GM12878 (cell line): ENCODE data around the gene RPL27. TPM values are rescaled to one million over a fixed set of nuclear protein-coding genes. Genes with fewer than 3 reads are reported as not detected.
"Not testable (repeated sequence)": the region's sequence is repeated elsewhere in the genome, so short reads cannot be mapped to it uniquely, and the experiment has no call there.

ENCODE experiments used
- ATAC-seq: fragments of 200-7000 bp; cut with Tn5 transposase; 3 replicates; pipeline ENCODE4 v1.9.1; 2020; ENCODE audit warnings: mild to moderate bottlenecking, moderate library complexity
- BruUV-seq: library from RNA; stranded (reverse); fragments of 400-500 nt; replicated peaks from 2 replicates; lab custom pipeline; 2021; lab: Mats Ljungman, UMichigan
- CTCF ChIA-PET: fragments of 300-600 bp; sonication (Branson Sonifier 250); formaldehyde crosslinking; extraction: SDS; loops from one replicate; lab custom pipeline; 2021; ENCODE audit warnings: inconsistent platforms; lab: Yijun Ruan, JAX
- POLR2A ChIA-PET: fragments of 350-600 bp; formaldehyde crosslinking; extraction: SDS; loops from one replicate; lab custom pipeline; 2021; ENCODE audit warnings: inconsistent platforms; lab: Charles Lee
- RAD21 ChIA-PET: fragments of 300-600 bp; sonication (Branson Sonifier 250); formaldehyde crosslinking; loops from one replicate; lab custom pipeline; 2023; ENCODE audit warnings: antibody characterized with exemption; ENCODE audit not compliant: unreplicated experiment; lab: Charles Lee
- SMC1A ChIA-PET: fragments of 300-600 bp; sonication (Branson Sonifier 250); formaldehyde crosslinking; loops from one replicate; lab custom pipeline; 2023; ENCODE audit not compliant: unreplicated experiment, uncharacterized antibody; lab: Charles Lee
- DNase-seq: peaks from one replicate; pipeline ENCODE4 v3.0.0-alpha.2; 2011; ENCODE audit warnings: low read depth, low spot score
- FAIRE-seq: peaks from 3 replicates; lab custom pipeline; 2011; peaks lifted over from hg19 to GRCh38; lab: Jason Lieb, UNC
- H2AFZ ChIP-seq: 2 replicates; pipeline ENCODE4 v1.6.0; 2011; ENCODE audit warnings: low read depth, low read length, control low read depth; ENCODE audit not compliant: control insufficient read depth
- H3K27ac ChIP-seq: 2 replicates; pipeline ENCODE4 v1.5.1; 2011; ENCODE audit warnings: control low read depth; ENCODE audit not compliant: control insufficient read depth, insufficient read depth
- H3K27me3 ChIP-seq, 2 experiments: replicated peaks in 1 of 2; 2 replicates each; pipeline versions ENCODE4 v1.6.0 to v1.6.1; 2011; ENCODE audit warnings: low read length in 1 of 2; ENCODE audit not compliant: control insufficient read depth in 2 of 2, insufficient read depth in 2 of 2
- H3K36me3 ChIP-seq, 2 experiments: 2 replicates each; pipeline ENCODE4 v1.5.1; 2011; ENCODE audit warnings: low read length in 1 of 2; ENCODE audit not compliant: control insufficient read depth in 2 of 2, insufficient read depth in 2 of 2
- H3K4me1 ChIP-seq: 2 replicates; pipeline ENCODE4 v1.6.1; 2011; ENCODE audit warnings: mild to moderate bottlenecking, low read length, moderate library complexity, mixed read lengths; ENCODE audit not compliant: control insufficient read depth, insufficient read depth
- H3K4me2 ChIP-seq: 2 replicates; pipeline ENCODE4 v1.6.0; 2011; ENCODE audit warnings: control low read depth; ENCODE audit not compliant: control insufficient read depth, insufficient read depth
- H3K4me3 ChIP-seq: fragments of 200-600 bp; sonication (generic); 2 replicates; pipeline ENCODE4 v1.5.1; 2016
- H3K79me2 ChIP-seq: 2 replicates; pipeline ENCODE4 v1.6.0; 2011; ENCODE audit warnings: low read length; ENCODE audit not compliant: control insufficient read depth, insufficient read depth
- H3K9ac ChIP-seq: 2 replicates; pipeline ENCODE4 v1.8.0; 2011; ENCODE audit warnings: low read length, control low read depth, mixed read lengths; ENCODE audit not compliant: control insufficient read depth, insufficient read depth
- H3K9me3 ChIP-seq: replicated peaks from 3 replicates; pipeline ENCODE4 v1.5.1; 2011; ENCODE audit warnings: mild to moderate bottlenecking, low read length; ENCODE audit not compliant: control insufficient read depth, insufficient read depth
- H4K20me1 ChIP-seq: 2 replicates; pipeline ENCODE4 v1.6.0; 2011; ENCODE audit not compliant: control insufficient read depth, insufficient read depth
- EED ChIP-seq: sonication (generic); IDR thresholded peaks from 2 replicates; pipeline ENCODE4 v1.6.1; 2016; ENCODE audit warnings: antibody characterized with exemption, low read depth
- ELK1 ChIP-seq: IDR thresholded peaks from 2 replicates; pipeline ENCODE4 v1.6.1; 2012; ENCODE audit warnings: low read depth, low read length, improper control_type of control experiment
- ETV6 ChIP-seq, 2 experiments: fragments of 450-650 bp in 1 of 2; IDR thresholded peaks in 1 of 2; conservative IDR thresholded peaks in 1 of 2; 2 replicates each; pipeline ENCODE4 v1.6.1; 2014; ENCODE audit warnings: antibody characterized with exemption in 1 of 2, borderline replicate concordance in 1 of 2, low read depth in 1 of 2, mild to moderate bottlenecking in 1 of 2, moderate library complexity in 1 of 2
- IKZF1 ChIP-seq: fragments of 450-650 bp; conservative IDR thresholded peaks from 2 replicates; pipeline ENCODE4 v1.6.1; 2017; ENCODE audit warnings: antibody characterized with exemption, mild to moderate bottlenecking
- IKZF2 ChIP-seq, 2 experiments: fragments of 450-650 bp; IDR thresholded peaks; 2 replicates each; pipeline ENCODE4 v1.6.1; 2017; ENCODE audit warnings: mild to moderate bottlenecking in 2 of 2, moderate library complexity in 2 of 2
- SRF ChIP-seq, 2 experiments: IDR thresholded peaks; 2 replicates each; pipeline ENCODE4 v1.6.1; 2011; ENCODE audit warnings: low read depth in 2 of 2, low read length in 2 of 2, mild to moderate bottlenecking in 1 of 2, moderate library complexity in 1 of 2
- TCF12 ChIP-seq: IDR thresholded peaks from 2 replicates; pipeline ENCODE4 v1.6.1; 2011; ENCODE audit warnings: low read depth, mild to moderate bottlenecking, low read length
- WGBS: methylation state at CpG from one replicate; pipeline ENCODE4 v1.1.6; 2016; ENCODE audit warnings: low lambda C conversion rate; ENCODE audit not compliant: insufficient replicate concordance, insufficient coverage; ENCODE audit errors: missing lambda C conversion rate; 5-methylcytosine and 5-hydroxymethylcytosine counted together
- in situ Hi-C: fragments of 300-500 bp; cut with MboI; formaldehyde crosslinking; loops from 9 replicates; pipeline ENCODE4 v1.14.3; 2018; ENCODE audit warnings: mixed read lengths
- intact Hi-C: fragments of 100-400 bp; cut with micrococcal nuclease; formaldehyde crosslinking; loops from one replicate; pipeline ENCODE4 v1.14.2; 2022; ENCODE audit not compliant: unreplicated experiment
- polyA plus RNA-seq, 11 experiments: library from polyadenylated mRNA; depleted of rRNA in 4 of 11; unstranded in 6 of 11; stranded (reverse) in 5 of 11; fragments of >200 nt; fragmentation: Nextera tagmentation in 4 of 11; fragmentation: Illumina TruSeq in 1 of 11; extraction: Ambion mirVana in 4 of 11; extraction: Trizol in 1 of 11; gene quantifications; 1 replicate in 1 of 11; 2 replicates in 10 of 11; pipeline versions ENCODE4 v1.2.1 to v1.2.3, GENCODE V29; 2011 to 2016; ENCODE audit warnings: inconsistent platforms in 2 of 11, missing spikeins in 2 of 11, low read depth in 1 of 11
- total RNA-seq, 4 experiments: library from RNA; depleted of rRNA in 3 of 4; stranded (reverse); fragments of >200 nt in 3 of 4; fragmentation: Illumina TruSeq in 1 of 4; extraction: Trizol in 1 of 4; gene quantifications; 2 replicates each; pipeline versions ENCODE4 v1.2.1 to v1.2.3, GENCODE V29; 2013 to 2021
- TF ChIP-seq, protein P1 (sequence below): fragments of 450-650 bp; formaldehyde crosslinking; IDR thresholded peaks from 2 replicates; pipeline ENCODE4 v1.4.0; 2020; ENCODE audit warnings: mild to moderate bottlenecking, moderate library complexity

Gene RPL27
- total and polyA plus RNA-seq, 10 of the 15 experiments (the other 5 are each of a cell fraction or from before 2014, with no cell fraction given): 1,748 to 6,934 (median 3,779) TPM

DNA sequence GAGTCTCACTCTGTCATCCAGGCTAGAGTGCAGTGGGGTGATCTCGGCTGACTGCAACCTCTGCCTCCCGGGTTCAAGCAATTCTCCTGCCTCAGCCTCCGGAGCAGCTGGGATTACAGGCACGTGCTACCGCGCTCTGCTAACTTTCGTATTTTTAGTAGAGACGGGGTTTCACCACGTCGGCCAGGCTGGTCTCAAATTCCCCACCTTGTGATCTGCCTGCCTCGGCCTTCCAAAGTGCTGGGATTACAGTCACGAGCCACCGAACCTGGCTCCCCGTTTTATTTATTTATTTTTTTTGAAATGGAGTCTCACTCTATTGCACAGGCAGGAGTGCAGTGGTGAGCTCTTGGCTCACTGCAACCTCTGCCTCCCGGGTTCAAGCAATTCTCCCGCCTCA is 22.5 kb upstream of the RPL27 start:
- H3K9ac ChIP-seq, intact Hi-C loops, H3K27ac ChIP-seq, FAIRE-seq, H3K79me2 ChIP-seq, H3K36me3 ChIP-seq, H3K9me3 ChIP-seq, ATAC-seq, H2AFZ ChIP-seq, H3K4me1 ChIP-seq, DNase-seq, H3K27me3 ChIP-seq, RAD21 ChIA-PET, BruUV-seq, H4K20me1 ChIP-seq, in situ Hi-C loops, H3K4me3 ChIP-seq, H3K4me2 ChIP-seq: not testable (repeated sequence)
- SMC1A ChIA-PET: interaction anchor here (1.6 kb wide), 1 partner anchor 22 kb away, joined by 5 read pairs; the partner anchor contains the start of gene RPL27
- POLR2A ChIA-PET: interaction anchor here (0.8 to 1.2 kb wide), 2 partner anchors 10 to 12 kb away, joined by 3 read pairs; no protein-coding TSS in a partner anchor
- CTCF ChIA-PET: interaction anchor here (1.0 to 1.6 kb wide), 2 partner anchors 12 to 212 kb away, joined by 3 read pairs; no protein-coding TSS in a partner anchor
- 66% methylated on average over 16 of the region's 16 CpGs for WGBS

DNA sequence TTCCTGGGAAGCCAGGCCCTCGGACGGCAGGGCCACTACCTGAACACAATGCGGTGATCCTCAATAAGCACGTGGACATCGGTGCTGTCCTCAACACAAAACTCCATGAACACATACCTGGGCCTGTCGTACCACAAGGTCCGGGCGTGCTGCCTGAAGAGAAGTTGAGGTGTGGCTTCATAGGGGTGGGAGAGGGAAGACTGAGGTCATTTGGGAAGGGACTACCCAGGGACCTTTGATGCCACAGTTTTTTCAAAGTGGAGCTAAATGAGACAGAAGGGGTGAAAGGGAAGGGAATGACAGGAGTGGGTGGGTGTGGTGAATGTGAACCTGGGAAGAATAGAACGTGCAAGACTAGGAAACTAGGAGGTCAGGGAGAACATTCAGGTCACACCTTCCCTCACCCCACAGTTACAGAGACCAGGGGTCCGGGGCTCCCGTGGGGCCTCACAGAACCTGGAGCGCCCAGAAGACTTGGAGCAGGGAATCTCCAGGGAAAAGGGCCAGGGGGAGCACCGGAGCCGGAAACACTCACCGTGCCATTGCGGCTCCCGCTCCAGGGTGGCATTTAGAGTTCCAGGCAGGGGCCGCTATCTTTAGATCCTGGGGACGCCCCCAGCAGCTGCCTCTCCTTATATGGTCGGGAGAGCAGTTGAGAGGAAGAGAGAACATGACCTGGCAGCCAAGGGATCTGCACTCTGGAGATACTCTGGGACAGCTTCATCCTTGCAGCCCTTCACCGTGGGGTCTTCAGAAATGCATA is 18.5 kb upstream of the RPL27 start, which contains the start of gene PTGES3L:
Gene PTGES3L (minus strand): TSS at position 570 of the 763 bp plus-strand sequence. CDS start 27 bp downstream, at position 543.
- H2AFZ ChIP-seq: peak within 1 kb of the TSS; percentile 98
- peak within 1 kb of the TSS; percentile 94 for H3K4me3 ChIP-seq
- BruUV-seq: TSS peak; percentile 77
- ATAC-seq: peak; percentile 67
- RAD21 ChIA-PET: interaction anchor here (0.6 to 1.4 kb wide), 3 partner anchors 17 to 355 kb away, joined by 3 to 6 read pairs (median 3); partner anchors contain the start of gene RPL27
- FAIRE-seq: no peak
- no peaks in the 10 kb centered on the region for H3K27me3 ChIP-seq
- in situ Hi-C loops: no loop called here
- peak within 1 kb of the TSS; percentile 85 for H3K27ac ChIP-seq
- peak within 1 kb of the TSS; percentile 82 for H3K9ac ChIP-seq
- H3K4me2 ChIP-seq: peak within 1 kb of the TSS; percentile 99
- no peaks in the 10 kb centered on the region for H4K20me1 ChIP-seq
- H3K36me3 ChIP-seq: no peaks in the 10 kb centered on the region
- H3K9me3 ChIP-seq: no peaks in the 10 kb centered on the region
- intact Hi-C loops: no loop called here
- CTCF ChIA-PET: interaction anchor here (1.4 to 4.6 kb wide), 3 partner anchors 18 to 159 kb away, joined by 4 to 23 read pairs (median 5); partner anchors contain the start of genes BECN1 and RPL27
- peaks cover 9% of the 10 kb centered on the region for H3K4me1 ChIP-seq
- SMC1A ChIA-PET: interaction anchor here (1.4 kb wide), 1 partner anchor 18 kb away, joined by 6 read pairs; the partner anchor contains the start of gene RPL27
- POLR2A ChIA-PET: interaction anchor here (0.5 to 2.2 kb wide), 3 partner anchors 15 to 334 kb away, joined by 3 to 11 read pairs (median 9); partner anchors contain the start of gene RPL27
- DNase-seq: no peak
- WGBS: 36% methylated on average over 21 of the region's 21 CpGs
- peaks cover 32% of the 10 kb centered on the region for H3K79me2 ChIP-seq
- TF ChIP-seq TCF12 (0 out of 2 replicates have a peak, but pooled peaks have one; percentile 22), ETV6 (conservative IDR thresholded peaks at IDR 0.05 in 1 of 2, IDR thresholded peaks at IDR 0.05 in 1 of 2; ENCODE audit: borderline replicate concordance in 1 of 2, low read depth in 1 of 2) (no peak), IKZF2 (IDR thresholded peaks at IDR 0.05) (peak; percentile 37 to 68; a peak in 2 of 4 replicates), SRF (IDR thresholded peaks at IDR 0.05; ENCODE audit: low read depth in 2 of 2, low read length in 2 of 2) (peak; percentile 83 to 94), EED (peak; percentile 33; the same call in 1 of the 2 replicates), IKZF1 (peak; percentile 77; the same call in 1 of the 2 replicates), ELK1 (peak; percentile 88)
- TF ChIP-seq, protein P1, sequence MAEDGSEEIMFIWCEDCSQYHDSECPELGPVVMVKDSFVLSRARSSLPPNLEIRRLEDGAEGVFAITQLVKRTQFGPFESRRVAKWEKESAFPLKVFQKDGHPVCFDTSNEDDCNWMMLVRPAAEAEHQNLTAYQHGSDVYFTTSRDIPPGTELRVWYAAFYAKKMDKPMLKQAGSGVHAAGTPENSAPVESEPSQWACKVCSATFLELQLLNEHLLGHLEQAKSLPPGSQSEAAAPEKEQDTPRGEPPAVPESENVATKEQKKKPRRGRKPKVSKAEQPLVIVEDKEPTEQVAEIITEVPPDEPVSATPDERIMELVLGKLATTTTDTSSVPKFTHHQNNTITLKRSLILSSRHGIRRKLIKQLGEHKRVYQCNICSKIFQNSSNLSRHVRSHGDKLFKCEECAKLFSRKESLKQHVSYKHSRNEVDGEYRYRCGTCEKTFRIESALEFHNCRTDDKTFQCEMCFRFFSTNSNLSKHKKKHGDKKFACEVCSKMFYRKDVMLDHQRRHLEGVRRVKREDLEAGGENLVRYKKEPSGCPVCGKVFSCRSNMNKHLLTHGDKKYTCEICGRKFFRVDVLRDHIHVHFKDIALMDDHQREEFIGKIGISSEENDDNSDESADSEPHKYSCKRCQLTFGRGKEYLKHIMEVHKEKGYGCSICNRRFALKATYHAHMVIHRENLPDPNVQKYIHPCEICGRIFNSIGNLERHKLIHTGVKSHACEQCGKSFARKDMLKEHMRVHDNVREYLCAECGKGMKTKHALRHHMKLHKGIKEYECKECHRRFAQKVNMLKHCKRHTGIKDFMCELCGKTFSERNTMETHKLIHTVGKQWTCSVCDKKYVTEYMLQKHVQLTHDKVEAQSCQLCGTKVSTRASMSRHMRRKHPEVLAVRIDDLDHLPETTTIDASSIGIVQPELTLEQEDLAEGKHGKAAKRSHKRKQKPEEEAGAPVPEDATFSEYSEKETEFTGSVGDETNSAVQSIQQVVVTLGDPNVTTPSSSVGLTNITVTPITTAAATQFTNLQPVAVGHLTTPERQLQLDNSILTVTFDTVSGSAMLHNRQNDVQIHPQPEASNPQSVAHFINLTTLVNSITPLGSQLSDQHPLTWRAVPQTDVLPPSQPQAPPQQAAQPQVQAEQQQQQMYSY (CRISPR knock-in tag): no peak
